Measurements from ENCODE around the gene OR10V1.
"Not testable (repeated sequence)": the region's sequence is repeated elsewhere in the genome, so short reads cannot be mapped to it uniquely, and the experiment has no call there.

The OR10V1 gene

GRCh38 chr11:59681260-59681725 is 32.4 kb downstream of the OR10V1 start:
- not testable (repeated sequence) for H3K4me1 ChIP-seq (ENCODE audit: control insufficient read depth, insufficient read depth, low read length); H3K4me3 ChIP-seq (ENCODE audit: low read length); H3K27me3 ChIP-seq (ENCODE audit: control insufficient read depth, insufficient read depth, low read length); H3K36me3 ChIP-seq (ENCODE audit: control insufficient read depth, insufficient read depth, low read length); H3K27ac ChIP-seq (ENCODE audit: low read length); DNase-seq (ENCODE audit: low read depth, low spot score); H3K9me3 ChIP-seq (ENCODE audit: control insufficient read depth, insufficient read depth, low read length)
- WGBS (ENCODE audit: insufficient coverage, insufficient read length): no CpG with 5 or more reads among the region's 7 CpGs

- WGBS (ENCODE audit: insufficient coverage, insufficient read length): no CpG with 5 or more reads among the region's 1 CpG
- Histone ChIP-seq H3K4me1 (ENCODE audit: control insufficient read depth, insufficient read depth, low read length) (no peaks in the 10 kb centered on the region), H3K36me3 (ENCODE audit: control insufficient read depth, insufficient read depth, low read length) (no peaks in the 10 kb centered on the region), H3K27me3 (ENCODE audit: control insufficient read depth, insufficient read depth, low read length) (no peaks in the 10 kb centered on the region), H3K9me3 (ENCODE audit: control insufficient read depth, insufficient read depth, low read length) (no peaks in the 10 kb centered on the region), H3K27ac (ENCODE audit: low read length) (no peak overlapping the region), H3K4me3 (ENCODE audit: low read length) (no peak overlapping the region)
- DNase-seq (ENCODE audit: low read depth, low spot score): peak; percentile 64
Measured at GRCh38 chr11:59680287-59681154, 33.1 kb downstream of the OR10V1 start.

- H3K36me3 ChIP-seq (ENCODE audit: control insufficient read depth, insufficient read depth, low read length): no peaks in the 10 kb centered on the region
- no peak overlapping the region for H3K27ac ChIP-seq (ENCODE audit: low read length)
- no peak overlapping the region for H3K4me3 ChIP-seq (ENCODE audit: low read length)
- no peaks in the 10 kb centered on the region for H3K9me3 ChIP-seq (ENCODE audit: control insufficient read depth, insufficient read depth, low read length)
- no peak for DNase-seq (ENCODE audit: low read depth, low spot score)
- H3K27me3 ChIP-seq (ENCODE audit: control insufficient read depth, insufficient read depth, low read length): no peaks in the 10 kb centered on the region
- no peaks in the 10 kb centered on the region for H3K4me1 ChIP-seq (ENCODE audit: control insufficient read depth, insufficient read depth, low read length)
Measured at GRCh38 chr11:59679347-59679746, 34.3 kb downstream of the OR10V1 start.

GRCh38 chr11:59678813-59679165 is 34.9 kb downstream of the OR10V1 start:
- no peak overlapping the region for H3K4me3 ChIP-seq (ENCODE audit: low read length)
- H3K4me1 ChIP-seq (ENCODE audit: control insufficient read depth, insufficient read depth, low read length): no peaks in the 10 kb centered on the region
- H3K9me3 ChIP-seq (ENCODE audit: control insufficient read depth, insufficient read depth, low read length): no peaks in the 10 kb centered on the region
- H3K27ac ChIP-seq (ENCODE audit: low read length): no peak overlapping the region
- H3K36me3 ChIP-seq (ENCODE audit: control insufficient read depth, insufficient read depth, low read length): no peaks in the 10 kb centered on the region
- no CpG with 5 or more reads among the region's 3 CpGs for WGBS (ENCODE audit: insufficient coverage, insufficient read length)
- no peaks in the 10 kb centered on the region for H3K27me3 ChIP-seq (ENCODE audit: control insufficient read depth, insufficient read depth, low read length)
- DNase-seq (ENCODE audit: low read depth, low spot score): no peak

GRCh38 chr11:59678118-59678812 is 35.4 kb downstream of the OR10V1 start:
- H3K27ac ChIP-seq (ENCODE audit: low read length): no peak overlapping the region
- H3K9me3 ChIP-seq (ENCODE audit: control insufficient read depth, insufficient read depth, low read length): no peaks in the 10 kb centered on the region
- WGBS (ENCODE audit: insufficient coverage, insufficient read length): 100% methylated on average over 2 of the region's 2 CpGs
- no peaks in the 10 kb centered on the region for H3K27me3 ChIP-seq (ENCODE audit: control insufficient read depth, insufficient read depth, low read length)
- H3K36me3 ChIP-seq (ENCODE audit: control insufficient read depth, insufficient read depth, low read length): no peaks in the 10 kb centered on the region
- no peaks in the 10 kb centered on the region for H3K4me1 ChIP-seq (ENCODE audit: control insufficient read depth, insufficient read depth, low read length)
- DNase-seq (ENCODE audit: low read depth, low spot score): no peak
- H3K4me3 ChIP-seq (ENCODE audit: low read length): no peak overlapping the region

- Histone ChIP-seq H3K4me1 (ENCODE audit: control insufficient read depth, insufficient read depth, low read length) (no peaks in the 10 kb centered on the region), H3K27me3 (ENCODE audit: control insufficient read depth, insufficient read depth, low read length) (no peaks in the 10 kb centered on the region), H3K36me3 (ENCODE audit: control insufficient read depth, insufficient read depth, low read length) (no peaks in the 10 kb centered on the region), H3K9me3 (ENCODE audit: control insufficient read depth, insufficient read depth, low read length) (no peaks in the 10 kb centered on the region), H3K4me3 (ENCODE audit: low read length) (no peak overlapping the region), H3K27ac (ENCODE audit: low read length) (no peak overlapping the region)
- WGBS (ENCODE audit: insufficient coverage, insufficient read length): no CpG with 5 or more reads among the region's 8 CpGs
- DNase-seq (ENCODE audit: low read depth, low spot score): no peak
Measured at GRCh38 chr11:59676205-59676604, 37.4 kb downstream of the OR10V1 start.

- H3K36me3 ChIP-seq (ENCODE audit: control insufficient read depth, insufficient read depth, low read length): no peaks in the 10 kb centered on the region
- no peaks in the 10 kb centered on the region for H3K27me3 ChIP-seq (ENCODE audit: control insufficient read depth, insufficient read depth, low read length)
- H3K9me3 ChIP-seq (ENCODE audit: control insufficient read depth, insufficient read depth, low read length): no peaks in the 10 kb centered on the region
- H3K27ac ChIP-seq (ENCODE audit: low read length): no peak overlapping the region
- DNase-seq (ENCODE audit: low read depth, low spot score): no peak
- no peak overlapping the region for H3K4me3 ChIP-seq (ENCODE audit: low read length)
- WGBS (ENCODE audit: insufficient coverage, insufficient read length): no CpG with 5 or more reads among the region's 2 CpGs
- H3K4me1 ChIP-seq (ENCODE audit: control insufficient read depth, insufficient read depth, low read length): 0 out of 2 replicates have a peak, but pooled peaks cover 1% of the 10 kb centered on the region
Measured at GRCh38 chr11:59674291-59674690, 39.4 kb downstream of the OR10V1 start.

GRCh38 chr11:59673291-59673690 is 40.4 kb downstream of the OR10V1 start:
- no peaks in the 10 kb centered on the region for H3K9me3 ChIP-seq (ENCODE audit: control insufficient read depth, insufficient read depth, low read length)
- H3K27me3 ChIP-seq (ENCODE audit: control insufficient read depth, insufficient read depth, low read length): no peaks in the 10 kb centered on the region
- H3K4me1 ChIP-seq (ENCODE audit: control insufficient read depth, insufficient read depth, low read length): 0 out of 2 replicates have a peak, but pooled peaks cover 1% of the 10 kb centered on the region
- DNase-seq (ENCODE audit: low read depth, low spot score): no peak
- no peaks in the 10 kb centered on the region for H3K36me3 ChIP-seq (ENCODE audit: control insufficient read depth, insufficient read depth, low read length)
- H3K4me3 ChIP-seq (ENCODE audit: low read length): no peak overlapping the region
- no CpG with 5 or more reads among the region's 2 CpGs for WGBS (ENCODE audit: insufficient coverage, insufficient read length)
- H3K27ac ChIP-seq (ENCODE audit: low read length): no peak overlapping the region

GRCh38 chr11:59671471-59671870 is 42.2 kb downstream of the OR10V1 start:
- H3K4me3 ChIP-seq (ENCODE audit: low read length): no peak overlapping the region
- WGBS (ENCODE audit: insufficient coverage, insufficient read length): no CpG with 5 or more reads among the region's 11 CpGs
- H3K9me3 ChIP-seq (ENCODE audit: control insufficient read depth, insufficient read depth, low read length): no peaks in the 10 kb centered on the region
- no peaks in the 10 kb centered on the region for H3K36me3 ChIP-seq (ENCODE audit: control insufficient read depth, insufficient read depth, low read length)
- no peaks in the 10 kb centered on the region for H3K27me3 ChIP-seq (ENCODE audit: control insufficient read depth, insufficient read depth, low read length)
- H3K4me1 ChIP-seq (ENCODE audit: control insufficient read depth, insufficient read depth, low read length): 0 out of 2 replicates have a peak, but pooled peaks cover 1% of the 10 kb centered on the region
- DNase-seq (ENCODE audit: low read depth, low spot score): no peak
- H3K27ac ChIP-seq (ENCODE audit: low read length): no peak overlapping the region

GRCh38 chr11:59669611-59670009 is 44.0 kb downstream of the OR10V1 start:
- Histone ChIP-seq H3K9me3 (ENCODE audit: control insufficient read depth, insufficient read depth, low read length) (no peaks in the 10 kb centered on the region), H3K4me3 (ENCODE audit: low read length) (peak overlapping the region; percentile 97), H3K4me1 (ENCODE audit: control insufficient read depth, insufficient read depth, low read length) (0 out of 2 replicates have a peak, but pooled peaks cover 1% of the 10 kb centered on the region), H3K27ac (ENCODE audit: low read length) (no peak overlapping the region), H3K27me3 (ENCODE audit: control insufficient read depth, insufficient read depth, low read length) (no peaks in the 10 kb centered on the region), H3K36me3 (ENCODE audit: control insufficient read depth, insufficient read depth, low read length) (0 out of 2 replicates have a peak, but pooled peaks cover 4% of the 10 kb centered on the region)
- DNase-seq (ENCODE audit: low read depth, low spot score): no peak
- no CpG with 5 or more reads among the region's 22 CpGs for WGBS (ENCODE audit: insufficient coverage, insufficient read length)
